ENCODE data around the gene SMAD9. TPM values are rescaled to one million over a fixed set of nuclear protein-coding genes. Genes with fewer than 3 reads are reported as not detected.

Gene SMAD9
- total RNA-seq, 1 donor from 2014 or later: 0.05 TPM

DNA sequence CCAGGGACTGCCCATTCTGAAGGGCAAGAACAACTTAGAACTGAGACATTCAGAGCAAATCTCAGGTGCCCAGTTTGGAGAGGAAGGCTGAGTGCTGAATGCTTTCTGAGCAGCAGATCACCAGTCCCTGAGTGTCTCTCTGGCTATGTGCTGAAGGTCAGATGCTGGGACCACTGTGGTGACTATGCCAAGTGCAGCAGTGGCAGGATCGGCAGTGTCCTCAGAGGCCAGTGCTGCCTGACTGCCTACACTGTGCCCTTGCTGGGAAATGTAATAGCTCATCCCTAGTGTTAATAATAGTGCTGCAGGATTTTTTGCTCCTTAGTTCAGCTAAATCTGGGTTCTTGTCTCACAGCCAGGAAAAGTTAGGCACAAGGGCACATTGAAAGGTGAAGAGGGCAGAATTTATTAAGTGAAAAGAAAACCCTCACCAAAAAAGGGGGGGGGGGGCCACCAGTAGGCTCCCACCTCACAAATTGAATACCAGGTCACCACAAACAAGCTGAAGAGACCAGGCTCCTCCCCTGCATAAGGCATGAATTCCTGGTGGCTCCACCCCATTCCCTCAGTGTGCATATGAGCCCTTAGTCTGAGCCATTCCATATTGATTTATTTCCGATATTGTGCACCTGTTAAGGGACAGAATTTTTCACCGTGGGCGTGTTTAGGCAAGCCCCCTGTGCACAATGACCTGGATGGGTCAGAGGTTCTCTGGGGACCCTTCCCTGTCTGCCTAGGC is 82.5 kb downstream of the SMAD9 start:
- intact Hi-C loops (cut with micrococcal nuclease): no loop called here
- DNase-seq: no peak
- H3K27ac Mint-ChIP-seq: peak overlapping the region; percentile 9
- H3K27me3 Mint-ChIP-seq: no peaks in the 10 kb centered on the region
- H3K4me3 Mint-ChIP-seq: no peak overlapping the region
- H3K9me3 Mint-ChIP-seq: no peaks in the 10 kb centered on the region
- peaks cover 6% of the 10 kb centered on the region for H3K36me3 Mint-ChIP-seq (ENCODE audit: low read depth)
- peaks cover 5% of the 10 kb centered on the region for H3K4me1 Mint-ChIP-seq

DNA sequence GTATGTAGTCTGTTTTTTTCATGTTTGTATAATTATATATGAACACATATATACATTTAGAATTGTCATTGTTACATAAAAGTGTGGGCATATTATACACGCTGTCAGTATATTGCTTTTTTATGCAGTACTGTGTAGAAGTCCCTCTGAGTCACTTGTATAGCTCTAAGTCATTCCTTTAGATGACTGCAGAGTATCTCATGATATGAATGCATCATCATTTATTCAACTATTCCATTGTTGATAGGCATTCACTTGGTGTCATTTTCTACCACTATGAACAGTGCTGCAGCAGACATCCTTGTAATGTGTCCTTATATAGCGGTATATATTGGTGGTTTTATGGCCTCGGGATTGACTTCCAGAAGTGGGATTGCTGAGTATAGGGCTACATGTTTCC is 85.7 kb downstream of the SMAD9 start:
- Mint-ChIP-seq H3K27ac (no peak overlapping the region), H3K4me3 (no peak overlapping the region), H3K27me3 (no peaks in the 10 kb centered on the region), H3K9me3 (no peaks in the 10 kb centered on the region), H3K36me3 (ENCODE audit: low read depth) (peaks cover 11% of the 10 kb centered on the region), H3K4me1 (peaks cover 5% of the 10 kb centered on the region)
- intact Hi-C loops (cut with micrococcal nuclease): loop anchor here (2.0 kb wide), 1 partner anchor 13 kb away; no protein-coding TSS in a partner anchor
- DNase-seq: no peak

DNA sequence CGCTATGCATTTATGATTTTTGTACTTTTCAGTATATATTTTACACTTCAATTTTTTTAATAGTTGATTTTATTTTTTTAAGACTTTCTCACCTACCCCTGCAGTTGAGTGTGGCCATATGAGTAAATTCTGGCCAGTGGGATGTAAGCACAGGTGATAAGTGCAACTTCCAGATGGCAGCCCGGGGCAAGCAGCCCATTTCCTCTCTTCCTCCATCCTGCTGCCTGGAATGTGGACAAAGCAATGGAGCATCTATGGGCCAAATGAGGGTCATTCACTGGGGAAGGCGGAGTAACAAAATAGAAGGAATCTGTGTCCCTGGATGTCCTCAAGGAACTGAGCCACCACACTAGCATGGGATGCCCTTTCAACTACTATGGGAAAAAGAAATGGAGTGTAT is 88.7 kb downstream of the SMAD9 start:
- Mint-ChIP-seq H3K27me3 (no peaks in the 10 kb centered on the region), H3K27ac (no peak overlapping the region), H3K9me3 (no peaks in the 10 kb centered on the region), H3K4me3 (no peak overlapping the region), H3K4me1 (peaks cover 5% of the 10 kb centered on the region), H3K36me3 (ENCODE audit: low read depth) (peaks cover 22% of the 10 kb centered on the region)
- DNase-seq: no peak
- intact Hi-C loops (cut with micrococcal nuclease): no loop called here

DNA sequence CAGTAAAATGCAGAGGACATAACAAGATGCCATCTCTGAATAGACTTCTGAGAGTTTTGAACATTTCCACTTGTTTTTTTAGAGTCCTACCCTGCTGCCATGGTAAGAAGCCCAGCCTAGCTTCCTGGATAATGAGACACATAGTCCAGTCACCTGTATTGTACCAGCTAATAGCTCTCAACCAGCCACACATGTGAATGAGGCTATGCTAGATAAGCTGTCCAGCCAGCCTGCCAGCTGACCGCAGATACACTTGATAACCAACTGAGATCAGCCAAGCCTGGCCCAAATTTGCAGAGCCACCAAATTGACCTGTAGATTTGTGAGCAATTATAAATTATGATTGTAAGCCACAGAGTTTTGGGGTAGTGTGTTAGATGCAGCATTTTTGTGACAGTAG is 90.3 kb downstream of the SMAD9 start:
- H3K27me3 Mint-ChIP-seq: no peaks in the 10 kb centered on the region
- H3K4me3 Mint-ChIP-seq: no peak overlapping the region
- peaks cover 23% of the 10 kb centered on the region for H3K36me3 Mint-ChIP-seq (ENCODE audit: low read depth)
- H3K9me3 Mint-ChIP-seq: no peaks in the 10 kb centered on the region
- H3K27ac Mint-ChIP-seq: no peak overlapping the region
- intact Hi-C loops (cut with micrococcal nuclease): no loop called here
- no peak for DNase-seq
- H3K4me1 Mint-ChIP-seq: peaks cover 4% of the 10 kb centered on the region

DNA sequence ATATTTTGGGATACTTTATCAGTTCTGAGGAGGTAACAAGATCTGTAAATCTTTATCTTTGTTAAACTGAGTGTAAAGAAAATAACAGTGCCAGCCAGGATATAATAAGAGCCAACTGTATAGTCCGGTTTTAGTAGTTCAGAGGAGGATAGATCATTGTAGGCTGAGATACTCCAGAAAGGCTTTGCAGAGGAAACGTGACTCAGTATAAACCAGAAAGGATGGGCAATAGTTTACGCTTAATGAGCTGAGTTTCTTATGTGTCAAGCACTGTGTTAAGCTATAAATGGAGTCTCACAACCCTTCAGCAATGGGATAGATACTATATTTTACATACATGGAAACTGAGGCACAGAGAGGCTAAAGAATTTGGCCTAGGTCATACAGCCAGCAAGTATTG is 97.3 kb downstream of the SMAD9 start:
- H3K27ac Mint-ChIP-seq: no peak overlapping the region
- H3K4me1 Mint-ChIP-seq: peaks cover 51% of the 10 kb centered on the region
- peaks cover 31% of the 10 kb centered on the region for H3K36me3 Mint-ChIP-seq (ENCODE audit: low read depth)
- no peaks in the 10 kb centered on the region for H3K27me3 Mint-ChIP-seq
- H3K4me3 Mint-ChIP-seq: peak overlapping the region; percentile 37
- no peaks in the 10 kb centered on the region for H3K9me3 Mint-ChIP-seq
- DNase-seq: no peak
- intact Hi-C loops (cut with micrococcal nuclease): no loop called here

DNA sequence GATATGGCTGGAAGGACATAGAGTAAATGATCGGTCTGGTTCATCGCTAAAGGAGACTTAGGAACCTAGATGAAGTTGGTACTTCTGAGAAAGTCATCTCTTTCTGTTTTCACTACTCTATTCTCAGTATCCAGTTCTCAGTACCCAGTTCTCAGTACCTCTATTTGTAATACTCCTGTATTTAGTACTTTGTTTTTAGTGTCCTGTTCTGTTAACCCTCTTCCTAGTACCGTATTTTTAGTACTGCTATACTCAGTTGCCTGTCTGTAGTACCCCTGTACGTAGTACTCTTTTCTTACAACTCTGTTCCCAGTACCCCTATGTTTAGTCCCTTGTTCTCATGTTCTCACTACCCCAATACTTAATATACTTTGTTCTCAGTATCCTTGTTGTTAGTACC is 99.8 kb downstream of the SMAD9 start:
- Mint-ChIP-seq H3K9me3 (no peaks in the 10 kb centered on the region), H3K27ac (peak overlapping the region; percentile 97), H3K27me3 (peaks cover 5% of the 10 kb centered on the region), H3K36me3 (ENCODE audit: low read depth) (peaks cover 25% of the 10 kb centered on the region), H3K4me3 (peak overlapping the region; percentile 96), H3K4me1 (peaks cover 52% of the 10 kb centered on the region)
- intact Hi-C loops (cut with micrococcal nuclease): loop anchor here (2.0 kb wide), 1 partner anchor 15 kb away; no protein-coding TSS in a partner anchor
- DNase-seq: no peak

DNA sequence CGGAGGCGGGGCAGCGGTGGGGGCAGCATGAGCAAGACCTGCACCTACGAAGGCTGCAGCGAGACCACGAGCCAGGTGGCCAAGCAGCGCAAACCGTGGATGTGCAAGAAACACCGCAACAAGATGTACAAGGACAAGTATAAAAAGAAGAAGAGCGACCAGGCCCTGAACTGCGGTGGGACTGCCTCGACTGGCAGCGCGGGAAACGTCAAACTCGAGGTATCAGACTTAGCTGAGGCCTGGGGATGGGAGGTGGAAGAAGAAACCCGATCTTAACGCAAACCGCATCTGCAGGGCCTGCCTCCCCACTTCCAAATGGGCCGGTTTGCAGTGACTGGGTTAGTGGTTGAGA is 100.3 kb downstream of the SMAD9 start:
- DNase-seq: peak; percentile 80
- intact Hi-C loops (cut with micrococcal nuclease): loop anchor here (1.0 to 10.0 kb wide), 7 partner anchors 15 to 1525 kb away; partner anchors contain the start of genes ALG5, SPART, SUPT20H and UFM1
- peak overlapping the region; percentile 96 for H3K4me3 Mint-ChIP-seq
- H3K4me1 Mint-ChIP-seq: peaks cover 48% of the 10 kb centered on the region
- peak overlapping the region; percentile 97 for H3K27ac Mint-ChIP-seq
- H3K9me3 Mint-ChIP-seq: no peaks in the 10 kb centered on the region
- H3K27me3 Mint-ChIP-seq: peaks cover 9% of the 10 kb centered on the region
- H3K36me3 Mint-ChIP-seq (ENCODE audit: low read depth): peaks cover 20% of the 10 kb centered on the region

DNA sequence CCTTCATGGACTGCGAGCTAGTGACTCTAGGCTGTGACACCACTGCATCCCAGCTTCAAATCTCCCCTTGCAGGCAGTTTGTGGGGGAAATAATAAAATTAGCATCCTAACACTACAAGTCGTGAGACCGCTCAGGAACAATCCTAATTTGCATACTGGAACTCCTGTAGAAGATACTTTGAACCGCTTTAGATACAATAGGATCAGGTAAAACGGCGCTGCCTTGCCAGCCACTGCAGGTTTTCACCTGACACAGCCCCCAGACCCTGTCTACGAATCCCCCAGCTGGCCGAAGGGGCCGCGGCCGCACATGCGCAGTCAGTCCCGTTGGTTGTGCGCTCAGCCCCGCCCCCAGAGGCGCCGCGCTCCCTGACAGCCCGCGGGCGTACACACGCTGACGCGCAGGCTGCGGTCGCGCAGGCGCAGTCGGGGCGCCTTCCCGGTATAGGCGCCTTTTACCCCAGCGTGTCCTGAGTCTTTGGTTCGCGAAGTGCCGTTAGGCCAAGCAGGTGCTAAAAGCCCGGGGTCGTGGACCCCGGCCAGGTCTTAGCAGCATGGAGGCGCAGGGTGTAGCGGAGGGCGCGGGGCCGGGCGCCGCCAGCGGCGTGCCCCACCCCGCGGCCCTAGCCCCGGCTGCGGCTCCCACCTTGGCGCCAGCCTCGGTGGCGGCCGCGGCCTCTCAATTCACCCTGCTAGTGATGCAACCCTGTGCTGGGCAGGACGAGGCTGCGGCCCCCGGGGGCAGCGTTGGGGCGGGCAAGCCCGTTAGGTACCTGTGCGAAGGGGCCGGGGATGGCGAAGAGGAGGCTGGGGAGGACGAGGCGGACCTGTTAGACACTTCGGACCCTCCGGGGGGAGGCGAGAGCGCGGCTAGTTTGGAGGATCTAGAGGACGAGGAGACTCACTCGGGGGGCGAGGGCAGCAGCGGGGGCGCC is 101.0 kb downstream of the SMAD9 start, which contains the start of gene RFXAP:
RFXAP (plus strand) TSS at position 419 of the 935 bp plus-strand sequence; CDS start at position 555, 136 bp downstream.
- peaks cover 15% of the 10 kb centered on the region for H3K36me3 Mint-ChIP-seq (ENCODE audit: low read depth)
- peaks cover 16% of the 10 kb centered on the region for H3K27me3 Mint-ChIP-seq
- DNase-seq: peak; percentile 98
- peaks cover 45% of the 10 kb centered on the region for H3K4me1 Mint-ChIP-seq
- no peaks in the 10 kb centered on the region for H3K9me3 Mint-ChIP-seq
- H3K4me3 Mint-ChIP-seq: peak within 1 kb of the TSS; percentile 96
- intact Hi-C loops (cut with micrococcal nuclease): loop anchor here (1.0 to 10.0 kb wide), 6 partner anchors 38 to 1526 kb away; partner anchors contain the start of genes ALG5, SPART, SUPT20H and UFM1
- peak within 1 kb of the TSS; percentile 97 for H3K27ac Mint-ChIP-seq

DNA sequence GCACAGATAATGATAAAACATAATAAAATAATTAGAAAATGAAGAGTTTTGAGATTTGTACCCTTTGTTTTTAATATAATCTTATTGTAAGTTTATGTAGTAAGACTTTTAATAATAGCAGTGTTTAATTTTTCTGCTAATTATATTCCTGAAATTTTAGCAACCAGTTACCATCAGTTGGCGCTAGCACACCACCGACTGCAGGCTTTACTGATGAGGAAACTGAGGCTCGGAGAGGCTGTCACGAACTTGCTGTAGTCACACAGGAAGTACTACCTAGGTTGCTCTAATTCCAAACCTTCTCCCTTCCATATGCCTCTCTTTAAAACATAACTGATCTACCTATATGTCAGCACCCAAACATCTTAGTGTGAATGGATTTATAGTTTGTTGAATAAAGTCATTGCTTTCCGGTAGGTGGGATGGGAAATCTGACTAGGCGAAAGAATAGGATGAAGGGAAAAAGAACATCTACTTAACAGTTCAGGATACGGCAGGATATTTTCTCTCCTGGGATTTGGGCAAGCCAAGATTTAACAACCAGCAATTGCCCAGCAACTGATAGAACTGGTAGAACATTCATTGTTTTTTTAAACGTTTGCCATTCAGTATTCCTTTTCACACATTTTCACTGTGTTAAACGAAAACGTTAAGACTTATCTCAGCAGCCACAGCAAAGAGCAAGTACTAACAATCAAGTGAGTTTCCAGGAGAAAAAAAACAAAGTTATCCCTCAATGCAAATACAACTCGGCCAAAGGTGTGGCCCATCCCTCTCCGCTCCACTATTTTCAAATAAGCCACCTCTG is 101.8 kb downstream of the SMAD9 start:
- peaks cover 22% of the 10 kb centered on the region for H3K27me3 Mint-ChIP-seq
- H3K4me3 Mint-ChIP-seq: peak overlapping the region; percentile 96
- peaks cover 14% of the 10 kb centered on the region for H3K36me3 Mint-ChIP-seq (ENCODE audit: low read depth)
- H3K9me3 Mint-ChIP-seq: no peaks in the 10 kb centered on the region
- intact Hi-C loops (cut with micrococcal nuclease): loop anchor here (2.0 to 10.0 kb wide), 4 partner anchors 39 to 1527 kb away; partner anchors contain the start of genes SUPT20H and UFM1
- DNase-seq: no peak
- H3K4me1 Mint-ChIP-seq: peaks cover 37% of the 10 kb centered on the region
- peak overlapping the region; percentile 97 for H3K27ac Mint-ChIP-seq

DNA sequence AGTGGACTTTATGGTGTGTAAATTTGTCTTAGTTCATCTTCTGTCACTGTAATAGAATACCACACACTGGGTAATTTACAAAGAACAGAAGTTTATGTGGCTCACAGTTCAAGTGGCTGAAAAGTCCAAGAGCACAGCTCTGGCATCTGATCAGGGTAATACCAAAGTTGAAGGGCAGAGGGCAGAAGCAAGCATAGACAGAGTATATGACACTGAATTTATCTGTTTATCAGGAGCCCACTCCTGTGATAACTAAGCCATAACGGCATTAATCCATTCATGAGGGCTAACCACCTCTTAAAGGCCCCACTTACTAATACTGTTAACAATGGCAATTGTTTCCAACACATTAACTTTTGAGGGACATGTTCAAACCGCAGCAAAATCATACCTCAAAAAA is 105.0 kb downstream of the SMAD9 start:
- peaks cover 15% of the 10 kb centered on the region for H3K4me1 Mint-ChIP-seq
- DNase-seq: peak; percentile 70
- peaks cover 34% of the 10 kb centered on the region for H3K27me3 Mint-ChIP-seq
- intact Hi-C loops (cut with micrococcal nuclease): loop anchor here (5.0 to 10.0 kb wide), 2 partner anchors 42 to 1530 kb away; partner anchors contain the start of gene UFM1
- no peak overlapping the region for H3K4me3 Mint-ChIP-seq
- no peaks in the 10 kb centered on the region for H3K9me3 Mint-ChIP-seq
- H3K27ac Mint-ChIP-seq: no peak overlapping the region
- peaks cover 2% of the 10 kb centered on the region for H3K36me3 Mint-ChIP-seq (ENCODE audit: low read depth)

DNA sequence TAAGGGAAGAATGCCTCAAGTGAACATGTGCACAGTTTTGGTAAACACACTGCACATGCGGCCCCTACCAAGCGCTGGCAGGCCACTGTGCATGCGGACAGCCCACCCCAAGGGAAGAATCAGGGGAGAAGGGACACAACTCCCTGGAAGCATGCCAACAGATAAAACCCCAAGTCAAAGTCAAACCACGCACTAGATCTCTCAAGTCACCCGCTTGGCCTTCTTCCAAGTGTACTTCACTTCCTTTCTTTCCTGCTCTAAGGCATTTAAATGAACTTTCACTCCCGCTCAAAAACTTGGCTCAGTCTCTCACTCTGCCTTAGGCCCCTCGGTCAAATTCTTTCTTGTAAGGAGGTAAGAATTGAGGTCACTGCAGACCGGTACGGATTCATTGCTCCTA is 105.6 kb downstream of the SMAD9 start:
- intact Hi-C loops (cut with micrococcal nuclease): loop anchor here (10.0 kb wide), 1 partner anchor 1530 kb away; the partner anchor contains the start of gene UFM1
- Mint-ChIP-seq H3K36me3 (ENCODE audit: low read depth) (no peaks in the 10 kb centered on the region), H3K27me3 (peaks cover 36% of the 10 kb centered on the region), H3K9me3 (no peaks in the 10 kb centered on the region), H3K4me1 (peaks cover 11% of the 10 kb centered on the region), H3K27ac (no peak overlapping the region), H3K4me3 (no peak overlapping the region)
- no peak for DNase-seq

DNA sequence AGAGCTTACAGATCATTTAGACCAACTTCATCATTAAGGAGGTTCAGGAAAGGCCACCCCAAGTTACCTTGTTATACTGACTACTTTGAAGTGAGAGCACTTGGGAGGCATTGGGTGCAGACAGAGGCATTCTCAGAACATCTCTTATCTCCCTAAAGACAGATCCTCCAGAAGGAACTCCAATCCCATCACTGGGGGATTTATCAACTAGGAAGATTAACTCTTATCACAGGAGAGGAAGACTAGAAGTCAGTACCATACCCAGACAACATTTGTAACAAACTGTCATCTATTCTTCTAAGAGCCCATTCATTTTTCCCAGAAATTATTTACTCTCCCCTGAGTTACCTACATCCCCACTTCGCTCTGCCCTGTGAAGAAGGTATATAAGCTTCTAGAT is 106.8 kb downstream of the SMAD9 start:
- intact Hi-C loops (cut with micrococcal nuclease): loop anchor here (10.0 kb wide), 1 partner anchor 1532 kb away; the partner anchor contains the start of gene UFM1
- no peak for DNase-seq
- no peak overlapping the region for H3K27ac Mint-ChIP-seq
- peaks cover 6% of the 10 kb centered on the region for H3K4me1 Mint-ChIP-seq
- no peaks in the 10 kb centered on the region for H3K36me3 Mint-ChIP-seq (ENCODE audit: low read depth)
- H3K9me3 Mint-ChIP-seq: no peaks in the 10 kb centered on the region
- H3K27me3 Mint-ChIP-seq: peaks cover 36% of the 10 kb centered on the region
- no peak overlapping the region for H3K4me3 Mint-ChIP-seq

DNA sequence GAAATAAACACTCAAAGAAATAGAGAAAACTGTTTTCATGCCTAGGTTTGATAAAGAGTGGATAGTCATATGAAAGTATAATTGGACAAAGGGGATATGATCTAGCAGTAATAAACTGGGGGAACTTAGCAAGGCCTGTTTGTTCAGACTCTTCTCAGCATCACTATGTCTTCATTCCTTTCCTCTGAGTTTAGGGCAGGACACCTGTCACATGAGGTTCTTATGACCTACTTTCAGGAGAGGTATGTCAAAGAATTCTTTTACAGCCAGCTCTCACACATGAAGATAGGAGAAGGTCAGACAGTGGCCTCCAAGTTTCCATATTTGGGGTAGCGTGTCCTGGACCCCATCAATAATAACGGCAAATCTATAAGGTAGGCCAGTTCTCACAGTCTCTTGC is 112.4 kb downstream of the SMAD9 start:
- H3K9me3 Mint-ChIP-seq: no peaks in the 10 kb centered on the region
- peaks cover 35% of the 10 kb centered on the region for H3K27me3 Mint-ChIP-seq
- no peaks in the 10 kb centered on the region for H3K4me1 Mint-ChIP-seq
- no peak overlapping the region for H3K4me3 Mint-ChIP-seq
- H3K36me3 Mint-ChIP-seq (ENCODE audit: low read depth): no peaks in the 10 kb centered on the region
- no peak overlapping the region for H3K27ac Mint-ChIP-seq
- DNase-seq: no peak
- intact Hi-C loops (cut with micrococcal nuclease): no loop called here

Data from activated CD4-positive, alpha-beta T cell treated with anti-CD3 and anti-CD28 coated beads, Interleukin-2, amount 10 ng/mL, durations not matched to agents 24 days and 14 days (primary cell).